Measurements from ENCODE around the gene RSPO3.

GRCh38 chr6:127090051-127090450, 28.4 kb upstream of the RSPO3 start:
- TF ChIP-seq CTCF (conservative IDR thresholded peaks at IDR 0.05; ENCODE audit: low read depth, low read length): no peak
- no peak for TF ChIP-seq CEBPB (IDR thresholded peaks at IDR 0.05; ENCODE audit: low read depth, low read length)
- no peak for TF ChIP-seq SMC3 (IDR thresholded peaks at IDR 0.05; ENCODE audit: low read depth, low read length)
- no peak for TF ChIP-seq BHLHE40 (IDR thresholded peaks at IDR 0.05; ENCODE audit: low read depth, low read length)
- TF ChIP-seq RAD21 (IDR thresholded peaks at IDR 0.05; ENCODE audit: low read length): no peak
- no peak for TF ChIP-seq POLR2A (IDR thresholded peaks at IDR 0.05; ENCODE audit: low read depth, low read length)
- no peak for TF ChIP-seq USF2 (IDR thresholded peaks at IDR 0.05; ENCODE audit: low read depth, low read length)
- no peak for TF ChIP-seq MXI1 (IDR thresholded peaks at IDR 0.05; ENCODE audit: borderline replicate concordance, low read depth, low read length)
- TF ChIP-seq ELK1 (IDR thresholded peaks at IDR 0.05; ENCODE audit: borderline replicate concordance, low read depth, low read length): no peak
- no peak for TF ChIP-seq FOS (IDR thresholded peaks at IDR 0.05; ENCODE audit: low read depth, low read length)

All from IMR-90 (cell line).